Measurements from ENCODE around the gene MAEA.

DNA sequence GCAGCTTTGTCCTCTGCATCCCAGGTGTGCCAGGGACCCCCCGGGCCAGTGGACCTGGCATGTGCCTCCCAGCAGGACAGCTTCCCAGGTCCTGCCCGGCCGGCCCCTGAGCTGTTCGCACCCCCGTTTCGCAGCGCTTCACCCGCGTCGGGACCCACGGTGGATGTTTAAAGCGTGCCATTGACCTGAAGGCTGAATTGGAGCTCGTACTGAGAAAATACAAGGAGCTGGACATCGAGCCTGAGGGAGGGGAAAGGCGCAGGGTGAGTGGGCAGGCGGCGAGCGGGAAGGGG, 65.2 kb downstream of the MAEA start:
- TF ChIP-seq, protein P1, sequence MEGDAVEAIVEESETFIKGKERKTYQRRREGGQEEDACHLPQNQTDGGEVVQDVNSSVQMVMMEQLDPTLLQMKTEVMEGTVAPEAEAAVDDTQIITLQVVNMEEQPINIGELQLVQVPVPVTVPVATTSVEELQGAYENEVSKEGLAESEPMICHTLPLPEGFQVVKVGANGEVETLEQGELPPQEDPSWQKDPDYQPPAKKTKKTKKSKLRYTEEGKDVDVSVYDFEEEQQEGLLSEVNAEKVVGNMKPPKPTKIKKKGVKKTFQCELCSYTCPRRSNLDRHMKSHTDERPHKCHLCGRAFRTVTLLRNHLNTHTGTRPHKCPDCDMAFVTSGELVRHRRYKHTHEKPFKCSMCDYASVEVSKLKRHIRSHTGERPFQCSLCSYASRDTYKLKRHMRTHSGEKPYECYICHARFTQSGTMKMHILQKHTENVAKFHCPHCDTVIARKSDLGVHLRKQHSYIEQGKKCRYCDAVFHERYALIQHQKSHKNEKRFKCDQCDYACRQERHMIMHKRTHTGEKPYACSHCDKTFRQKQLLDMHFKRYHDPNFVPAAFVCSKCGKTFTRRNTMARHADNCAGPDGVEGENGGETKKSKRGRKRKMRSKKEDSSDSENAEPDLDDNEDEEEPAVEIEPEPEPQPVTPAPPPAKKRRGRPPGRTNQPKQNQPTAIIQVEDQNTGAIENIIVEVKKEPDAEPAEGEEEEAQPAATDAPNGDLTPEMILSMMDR (conservative IDR thresholded peaks at IDR 0.05; ENCODE audit: low read length) = no peak
- TF ChIP-seq EZH2phosphoT487 (IDR thresholded peaks at IDR 0.05; ENCODE audit: borderline replicate concordance) = no peak

Data from Loucy (cell line).